Activated CD8-positive, alpha-beta memory T cell treated with anti-CD3 and anti-CD28 coated beads, Interleukin-2, amount 50 U/mL, for 24 hours (primary cell): Measurements from ENCODE around the gene HDAC1.

Experiments
- DNase-seq: peaks from one replicate; pipeline ENCODE4 v3.0.0-alpha.2; 2020; ENCODE audit errors: extremely low read depth

Gene HDAC1

GRCh38 chr1:32373996-32374592 is 82.2 kb downstream of the HDAC1 start:
- no peak for DNase-seq

- no peak for DNase-seq
These were observed 84.3 kb downstream of the HDAC1 start for GRCh38 chr1:32376199-32376598.

GRCh38 chr1:32377541-32378220 is 85.8 kb downstream of the HDAC1 start:
- no peak for DNase-seq

- DNase-seq = no peak
These were observed 88.2 kb downstream of the HDAC1 start for GRCh38 chr1:32380057-32380456.
